DND-41 (cell line): ENCODE results near the gene CAND2.

Experiments
- CTCF ChIP-seq: IDR thresholded peaks from 2 replicates; pipeline ENCODE4 v1.5.1; 2012; ENCODE audit warnings: borderline replicate concordance, low read length, moderate library complexity, mild to moderate bottlenecking; ENCODE audit not compliant: poor library complexity, severe bottlenecking; ENCODE audit errors: extremely low read depth
- EZH2 ChIP-seq: IDR thresholded peaks from 3 replicates; pipeline ENCODE4 v1.6.1; 2012; ENCODE audit warnings: borderline replicate concordance, low read depth, mild to moderate bottlenecking, moderate library complexity, low read length, inconsistent platforms; ENCODE audit not compliant: severe bottlenecking

- TF ChIP-seq CTCF (no peak), EZH2 (no peak)
Measured at GRCh38 chr3:12759693-12760565, 36.6 kb upstream of the CAND2 start.
